Stimulated activated CD4-positive, alpha-beta T cell treated with anti-CD3 and anti-CD28 coated beads, Interleukin-1b, Interleukin-23, amount 100 ng/mL, for 1 hour (primary cell): ENCODE data around the gene CRYBA2.

Experiments
- DNase-seq, 2 donors: peaks; one replicate each; pipeline ENCODE4 v3.0.0-alpha.2; 2020; ENCODE audit warnings: low read depth in 2 of 2

Gene CRYBA2

DNA sequence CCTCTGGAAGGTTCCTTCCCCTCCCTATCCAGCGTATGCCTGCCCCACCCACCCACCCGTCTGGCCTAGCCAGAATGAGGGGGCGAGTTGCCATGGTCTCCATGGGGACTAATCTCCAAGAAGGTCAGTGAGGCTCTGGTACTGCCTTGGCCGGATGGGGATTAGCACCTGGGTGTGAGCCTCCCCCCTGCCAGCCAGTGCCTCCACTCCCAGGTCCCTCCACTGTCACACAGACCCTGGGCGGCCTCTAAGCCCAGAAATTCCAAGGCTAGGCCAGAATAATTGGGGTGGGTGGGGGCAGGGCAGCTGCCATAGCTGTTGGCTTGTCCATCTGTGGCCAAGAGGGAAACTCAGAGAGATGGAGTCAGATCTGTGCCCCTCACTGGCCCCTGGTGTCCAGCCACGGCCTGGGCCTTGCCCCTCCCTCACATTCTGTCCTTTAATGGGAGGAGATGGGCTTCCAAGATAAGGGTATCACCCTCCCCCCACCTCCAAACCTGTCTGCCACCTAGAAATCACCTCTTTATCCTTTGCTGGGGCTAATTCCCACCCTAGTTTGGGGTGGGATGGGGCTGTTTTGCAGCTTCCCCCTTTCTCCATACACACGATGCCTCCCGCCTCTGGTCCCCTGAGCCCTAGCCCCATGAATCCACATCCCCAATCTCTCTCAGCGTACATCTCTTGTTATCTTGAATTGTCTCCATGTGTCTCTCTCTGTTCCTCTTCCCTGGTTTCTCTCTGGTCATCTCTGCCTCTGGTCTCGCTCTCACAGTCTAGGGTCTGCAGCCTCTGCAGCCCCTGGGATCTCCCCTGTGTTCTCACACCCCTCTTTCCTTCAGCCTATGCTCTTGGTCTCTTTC is 6.0 kb upstream of the CRYBA2 start:
- DNase-seq = no peak

DNA sequence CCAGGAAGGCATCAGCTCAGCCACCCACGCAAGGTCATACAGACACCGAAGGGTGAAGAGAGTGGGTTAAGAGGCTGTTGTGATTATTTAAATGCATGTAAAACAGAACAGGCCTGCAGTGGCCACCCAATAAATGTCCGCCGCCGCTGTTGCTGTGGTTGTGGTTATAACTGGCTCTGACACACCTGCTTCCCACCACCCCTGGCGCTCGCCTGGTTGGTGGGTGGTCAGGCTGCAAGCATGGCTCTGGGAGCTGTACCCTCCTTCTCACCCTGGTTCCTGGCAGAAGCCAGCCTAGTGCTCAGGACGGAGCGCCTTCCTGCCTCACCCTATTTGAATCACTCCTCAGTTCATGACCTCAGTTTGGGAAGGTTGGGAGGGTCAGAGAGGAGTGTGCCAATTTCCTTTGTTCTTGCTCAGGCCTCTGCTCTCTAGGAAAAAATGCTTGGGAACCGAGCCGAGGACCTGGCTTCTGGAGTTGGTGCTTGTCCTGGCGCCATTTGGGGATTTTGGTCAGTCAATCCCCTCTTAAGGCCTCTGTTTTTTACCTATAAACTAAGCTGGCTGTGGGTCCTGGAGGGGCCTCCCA is 5.3 kb upstream of the CRYBA2 start:
- DNase-seq = no peak

DNA sequence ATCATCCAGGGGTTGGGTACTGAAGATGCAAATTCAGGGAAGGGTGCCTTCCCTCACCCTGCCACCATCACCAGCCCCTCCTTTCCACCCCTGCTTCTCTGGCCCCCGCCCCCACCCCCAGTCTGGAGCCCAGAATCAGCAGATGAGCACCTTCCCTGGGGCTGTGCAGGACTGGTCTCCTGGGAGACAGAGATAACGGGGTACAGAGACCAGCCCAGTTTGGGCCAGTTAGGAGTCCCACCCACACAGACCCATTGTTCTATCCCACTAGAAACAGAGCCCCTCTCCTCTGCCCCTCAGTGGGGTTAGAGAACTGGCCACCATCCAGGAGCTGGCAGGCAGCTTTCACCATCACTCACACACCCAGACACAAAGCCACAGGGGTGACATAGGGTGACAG is 4.5 kb upstream of the CRYBA2 start:
- DNase-seq = no peak

DNA sequence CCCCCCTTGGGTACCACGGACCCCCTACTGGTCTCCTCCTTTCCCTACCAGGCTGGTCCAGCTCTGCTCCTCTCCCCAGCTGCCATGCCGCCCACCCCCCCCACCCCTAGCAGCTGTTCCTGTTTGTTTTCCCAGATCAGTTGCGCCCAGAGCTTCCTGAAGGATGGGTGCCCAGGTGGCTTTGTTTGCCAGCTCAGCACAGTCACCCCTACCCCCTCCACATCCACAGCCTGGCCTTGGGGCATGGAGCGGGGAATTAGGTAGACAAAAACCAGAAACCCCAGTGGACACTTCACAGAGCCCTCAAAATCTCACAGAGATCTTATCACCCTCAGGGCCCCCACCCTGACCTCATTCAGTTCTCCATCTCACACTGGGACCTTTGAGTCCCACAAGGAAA is 3.7 kb upstream of the CRYBA2 start:
- no peak for DNase-seq

DNA sequence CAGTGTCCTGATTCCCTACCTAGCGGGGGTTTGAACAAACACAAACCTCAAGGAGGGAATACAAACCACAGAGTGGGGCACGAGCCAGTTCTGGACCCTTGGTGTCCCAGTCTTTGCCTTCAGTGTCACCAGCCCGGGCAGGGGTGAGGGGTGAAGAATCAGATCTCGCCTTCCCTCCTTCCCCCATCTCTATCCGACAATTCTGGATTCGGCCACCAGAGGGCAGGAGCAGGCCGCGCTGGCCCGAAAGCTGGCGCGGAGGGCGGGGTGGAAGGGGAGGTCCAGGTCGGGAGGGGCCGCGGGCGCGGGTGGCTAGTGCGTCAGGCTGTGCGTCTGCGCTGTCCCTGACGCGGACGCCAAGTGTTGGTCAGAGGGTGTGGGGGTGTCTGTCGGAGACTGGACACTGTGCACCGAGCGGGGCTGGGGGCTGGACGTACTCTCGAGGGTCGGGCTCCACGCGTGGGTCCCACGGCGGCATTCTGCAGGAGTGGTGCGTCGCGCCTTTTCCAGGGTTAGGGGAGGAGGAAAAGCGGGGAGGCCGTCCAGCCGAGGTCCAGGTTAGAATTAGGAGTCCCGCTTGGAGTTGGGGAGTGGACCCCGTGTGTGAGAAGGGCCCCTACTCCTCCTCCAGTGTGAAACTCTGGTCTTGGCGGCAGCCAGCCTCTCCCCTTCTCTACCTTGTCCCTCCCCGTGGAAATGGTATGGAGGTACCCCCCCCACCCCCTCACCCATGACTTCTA is 2.9 kb upstream of the CRYBA2 start:
- DNase-seq = peak; percentile 39 to 76

DNA sequence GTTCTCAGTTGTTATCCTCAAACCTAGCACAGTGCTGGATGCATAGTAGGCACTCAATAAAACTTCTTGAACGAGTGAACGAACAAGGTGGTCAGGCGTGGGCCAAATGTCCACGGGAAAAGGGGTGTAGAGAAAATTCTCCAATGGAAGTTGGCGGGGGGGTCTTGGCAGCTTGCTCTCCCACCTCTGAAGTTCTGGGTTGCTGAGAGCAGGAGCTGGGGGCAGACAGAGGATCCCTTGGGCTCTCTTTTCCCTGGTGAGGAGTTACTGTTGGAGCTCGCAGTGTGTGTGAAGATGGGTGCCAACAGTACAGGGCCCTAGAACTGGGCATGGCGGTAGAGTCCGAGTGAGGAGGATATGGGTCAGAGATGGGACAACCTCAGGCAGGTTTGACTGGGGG is 2.3 kb upstream of the CRYBA2 start:
- DNase-seq = no peak

DNA sequence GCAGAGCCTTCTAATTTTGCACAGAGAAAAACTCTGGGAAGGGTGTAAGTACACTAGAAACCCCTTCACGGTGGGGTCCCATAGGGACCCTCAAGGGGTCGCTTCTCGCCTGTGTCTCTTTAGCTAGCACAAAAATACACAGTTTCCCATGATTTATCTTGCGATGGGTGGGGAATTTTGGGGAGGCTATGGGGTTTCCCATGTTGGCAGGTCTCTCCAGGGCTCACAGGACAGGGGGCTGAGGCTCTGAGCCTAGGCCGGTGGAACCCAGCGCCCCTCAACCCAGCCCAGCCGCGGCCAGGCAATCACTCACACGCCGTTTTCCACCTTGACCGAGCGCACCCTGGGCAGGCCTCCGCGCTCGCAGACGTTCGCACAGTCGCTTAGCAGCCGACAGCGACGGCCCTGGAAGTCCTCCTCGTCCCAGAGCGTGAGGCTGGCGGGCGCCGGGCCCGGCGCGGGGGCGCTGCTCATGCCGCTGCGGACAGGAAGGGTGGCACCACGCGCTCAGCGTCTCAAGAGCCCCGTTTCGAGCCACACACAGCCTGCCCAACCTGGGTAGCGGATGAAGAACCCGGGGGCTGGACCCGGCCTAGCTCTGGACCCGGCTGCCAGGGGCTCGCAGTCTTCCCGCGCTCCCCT is 398 bp downstream of the CRYBA2 start:
- DNase-seq = no peak

DNA sequence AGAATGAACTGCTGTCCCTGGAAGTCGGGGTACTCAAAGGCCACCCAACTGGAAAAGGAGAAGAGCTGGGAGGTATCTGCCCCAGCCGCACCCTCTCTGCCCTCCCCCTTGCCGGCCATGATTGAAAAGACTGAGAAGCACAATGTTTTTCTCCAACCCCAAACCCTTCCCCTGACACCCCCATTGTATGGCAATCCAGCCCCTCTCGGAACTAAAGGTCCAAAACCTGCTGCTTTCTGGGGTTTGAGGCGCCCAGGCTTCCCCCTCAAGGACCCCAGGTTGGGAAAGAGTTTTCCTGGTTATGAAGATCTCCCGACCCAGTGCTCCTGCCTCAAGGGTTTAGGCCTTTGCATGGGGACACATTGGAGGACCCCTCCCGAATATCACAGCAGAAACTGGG is 1.0 kb downstream of the CRYBA2 start:
- no peak for DNase-seq

DNA sequence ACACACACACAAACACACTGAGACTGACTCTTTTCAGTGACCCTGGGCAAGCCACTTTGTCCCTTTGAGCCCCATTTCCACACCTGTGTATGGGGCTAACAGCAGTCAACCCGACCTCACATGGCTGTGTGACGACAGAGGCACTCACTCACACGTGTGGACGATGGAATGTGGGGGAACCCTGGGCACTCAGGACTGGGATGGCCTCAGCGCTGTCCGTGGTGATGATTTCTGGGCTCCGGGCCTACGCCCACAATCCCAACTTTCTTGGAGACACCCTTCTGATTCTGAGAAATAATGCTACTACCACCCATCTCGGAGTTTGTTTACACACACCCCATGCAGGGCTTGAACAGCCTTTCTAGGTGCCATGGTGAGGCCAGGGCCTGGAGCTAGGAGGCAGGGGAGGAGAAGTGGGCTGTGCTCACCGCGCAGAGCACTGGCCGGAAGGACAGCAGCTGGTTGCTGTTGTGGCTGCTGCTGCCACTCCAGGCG is 1.5 kb downstream of the CRYBA2 start:
- DNase-seq = no peak

DNA sequence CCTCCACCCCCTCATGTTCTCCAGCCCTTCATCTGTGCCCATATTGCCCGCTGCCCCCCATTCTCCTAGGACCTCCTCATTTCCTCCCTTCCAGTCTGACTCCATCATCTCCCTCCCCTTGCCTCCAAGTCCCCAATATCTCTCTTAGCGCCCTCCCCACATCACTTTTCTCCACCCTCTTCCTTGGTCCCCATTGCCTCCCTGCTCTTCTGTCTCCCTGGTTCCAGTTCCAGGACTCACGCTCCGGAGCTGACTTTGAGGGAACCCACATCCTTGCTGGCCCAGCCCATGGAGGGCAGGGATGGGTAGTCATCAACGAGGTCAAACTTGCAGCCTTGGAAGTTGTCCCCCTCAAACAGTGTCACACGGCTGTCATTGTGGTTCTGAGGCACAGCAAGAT is 2.6 kb downstream of the CRYBA2 start:
- DNase-seq = no peak

DNA sequence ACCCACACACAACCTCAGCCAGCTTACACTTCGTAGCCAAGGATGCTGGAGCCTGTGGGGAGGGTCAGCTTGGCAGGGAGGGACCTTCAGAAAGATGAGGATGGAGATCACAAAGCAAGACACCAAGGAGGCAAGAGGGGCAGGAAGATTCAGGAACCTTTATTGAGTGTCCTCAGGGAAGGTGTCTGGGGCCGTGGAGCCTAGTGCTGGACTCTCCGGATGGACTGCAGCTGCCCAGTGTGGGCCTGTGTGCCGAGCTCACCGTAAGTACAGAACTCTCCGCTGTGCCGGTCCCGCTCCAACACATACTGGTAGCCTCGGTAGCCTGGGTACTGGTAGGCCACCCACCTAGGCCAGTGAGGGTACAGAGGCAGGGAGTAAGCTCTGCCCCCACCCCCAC is 3.2 kb downstream of the CRYBA2 start:
- DNase-seq = no peak

DNA sequence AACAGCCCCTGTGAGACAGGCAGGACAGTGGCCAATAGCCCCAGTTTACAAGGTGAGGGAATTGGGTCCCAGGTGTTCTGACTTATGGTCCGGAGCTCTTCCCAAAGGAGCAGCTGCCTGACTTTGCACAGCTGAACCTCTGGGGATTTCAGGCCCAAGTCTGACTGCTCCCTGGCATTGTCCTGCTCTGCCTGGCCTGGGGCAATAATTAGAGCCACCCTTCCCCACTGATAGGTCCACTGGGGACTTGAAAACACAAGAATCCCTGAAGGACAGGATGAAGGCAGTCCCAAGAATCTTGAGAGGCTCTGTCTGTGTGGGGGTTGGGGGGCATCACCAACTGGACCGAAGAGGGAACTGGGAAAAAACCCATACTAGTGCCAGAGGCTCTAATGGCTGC is 4.6 kb downstream of the CRYBA2 start:
- DNase-seq = no peak

DNA sequence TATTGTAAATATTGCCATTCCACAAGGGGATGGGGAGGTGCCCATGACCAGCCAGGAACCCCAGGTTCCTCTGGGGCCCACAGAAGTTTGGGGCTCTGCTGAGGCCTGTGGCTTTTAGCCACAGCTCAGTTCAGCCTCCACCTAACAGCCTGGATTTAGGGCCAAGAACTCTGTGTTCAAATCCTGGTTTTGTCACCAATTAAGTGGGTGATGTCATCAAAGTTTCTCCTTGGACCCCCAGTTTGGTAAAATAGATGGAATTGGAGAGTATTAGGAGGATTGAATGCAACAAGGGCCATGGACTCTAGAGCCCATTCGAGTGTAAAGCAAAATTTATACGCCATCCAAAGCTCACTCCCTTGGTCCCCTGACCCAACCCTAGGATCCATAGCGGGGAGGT is 5.1 kb downstream of the CRYBA2 start:
- DNase-seq = no peak

DNA sequence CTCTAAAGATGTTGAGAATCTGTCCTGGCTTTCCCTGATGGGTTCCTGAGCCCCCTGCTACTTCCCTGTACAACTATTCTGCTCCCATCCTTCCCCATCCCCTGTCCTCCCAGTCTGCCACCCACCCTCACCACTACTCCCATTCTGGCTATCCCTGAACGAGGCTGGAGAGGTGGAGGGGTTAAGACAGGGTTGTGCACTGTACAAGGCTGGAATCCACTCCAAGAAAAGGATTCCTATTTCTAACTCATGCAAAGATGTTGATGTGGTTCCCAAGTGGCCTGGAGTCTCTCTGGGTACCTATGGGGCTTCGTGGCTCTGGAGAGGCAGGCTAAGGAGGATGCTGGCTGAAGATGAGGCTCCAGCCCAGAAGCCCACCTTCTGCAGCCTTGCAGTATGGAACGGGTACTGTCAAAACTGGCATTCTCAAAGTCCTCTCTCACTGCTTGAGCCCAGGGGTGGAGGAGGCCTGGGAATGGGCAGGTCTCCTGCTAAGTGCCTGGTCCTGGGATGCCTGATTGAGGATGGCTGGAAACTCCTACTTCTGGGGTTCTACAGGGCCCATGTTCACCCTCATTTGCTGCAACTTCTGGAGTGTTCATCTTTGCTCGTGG is 7.0 kb downstream of the CRYBA2 start:
- DNase-seq = no peak

DNA sequence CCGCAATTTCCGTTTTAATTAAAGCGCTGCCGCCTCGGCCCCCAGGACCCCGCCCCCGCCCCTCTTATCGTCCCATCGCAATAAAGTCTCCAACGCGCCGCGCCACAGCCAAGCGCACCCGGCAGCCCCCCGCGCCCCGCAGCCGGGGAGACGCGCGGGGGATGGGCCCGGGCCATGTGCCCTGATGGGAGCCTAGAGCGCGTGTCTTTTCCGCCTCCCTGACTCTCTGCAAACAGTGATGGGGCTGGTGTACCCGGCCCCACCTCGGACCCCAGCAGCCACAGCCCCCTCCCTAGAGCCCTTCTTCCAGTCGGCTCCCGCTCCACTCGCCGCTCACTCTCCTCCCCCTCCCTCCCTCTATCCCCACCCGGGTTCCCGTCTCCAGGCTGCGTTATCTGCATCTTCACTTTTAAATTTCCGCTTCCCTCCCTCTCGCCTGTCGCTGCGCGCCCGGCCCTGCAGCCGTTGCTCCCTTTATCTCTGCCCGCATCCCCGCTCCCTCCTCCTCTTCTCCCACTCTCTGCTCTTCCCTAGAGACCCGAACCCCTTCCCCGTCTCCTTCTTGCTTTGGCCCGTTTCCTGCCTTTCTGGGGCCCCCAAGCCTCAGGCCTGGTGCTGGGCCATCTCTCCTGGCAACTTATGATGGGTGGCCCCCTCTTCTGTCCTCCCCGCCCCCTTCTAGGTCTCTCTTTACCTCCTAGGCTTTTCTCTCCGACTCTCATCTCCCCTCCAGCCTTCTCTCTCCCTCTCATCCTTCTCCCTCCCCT is 7.7 kb downstream of the CRYBA2 start:
- DNase-seq = no peak

DNA sequence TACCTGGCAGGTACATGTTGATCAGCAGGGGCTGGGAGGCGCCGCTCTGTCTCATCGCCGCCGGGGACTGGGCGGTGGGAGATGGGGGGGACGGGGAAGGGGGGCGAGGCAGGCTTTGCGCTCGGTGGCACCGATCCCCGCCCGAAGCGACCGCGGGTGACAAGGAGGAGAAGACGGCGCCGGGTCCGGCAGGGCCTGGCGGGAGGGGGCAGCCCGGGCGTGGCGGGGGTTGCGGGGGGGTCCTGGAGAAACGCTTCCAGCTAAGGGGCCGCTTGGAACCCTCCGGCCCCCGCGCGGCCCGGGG is 8.2 kb downstream of the CRYBA2 start, which contains the start of gene FEV:
FEV (minus strand) TSS at position 164 of the 304 bp plus-strand sequence; CDS start at position 55, 109 bp downstream.
- DNase-seq = no peak

DNA sequence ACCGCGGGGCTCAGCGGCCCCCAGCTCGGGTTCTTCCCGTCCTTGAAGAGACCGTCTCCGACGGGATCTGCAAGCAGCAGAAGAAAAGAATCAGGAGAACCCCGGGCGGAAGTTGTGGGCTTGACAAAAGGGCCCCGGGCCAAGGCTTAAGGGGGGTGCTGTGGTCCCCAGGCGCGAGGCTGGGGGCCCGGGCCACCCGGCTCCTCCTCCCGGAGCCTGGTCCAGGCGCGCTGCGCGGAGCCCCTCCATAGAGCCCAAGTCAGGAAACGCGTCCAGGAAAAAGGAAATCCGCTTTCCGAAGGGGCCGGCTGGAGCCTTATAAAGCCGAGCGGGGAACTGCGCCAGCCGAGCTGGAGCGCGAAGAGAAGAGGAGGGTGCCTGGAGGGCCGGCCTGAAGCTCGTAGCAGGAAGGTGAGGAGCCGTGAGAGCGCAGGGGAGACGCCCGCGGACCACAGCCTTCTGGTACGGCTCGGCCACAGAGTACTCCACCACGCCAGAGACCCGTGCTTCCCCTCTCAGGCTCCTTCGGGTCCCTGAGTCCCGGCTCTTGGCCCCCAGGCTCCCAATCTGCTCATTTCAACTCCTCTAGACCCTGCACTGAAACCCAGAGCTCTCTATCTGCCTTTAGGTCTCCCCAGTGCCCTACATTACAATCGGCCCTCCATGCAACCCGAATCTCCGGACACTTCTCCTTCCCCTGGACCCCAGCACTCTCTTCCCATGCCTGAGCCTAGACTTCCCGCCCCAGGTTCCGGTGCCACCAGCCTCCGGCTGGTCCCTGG is 8.8 kb downstream of the CRYBA2 start:
- DNase-seq = no peak

DNA sequence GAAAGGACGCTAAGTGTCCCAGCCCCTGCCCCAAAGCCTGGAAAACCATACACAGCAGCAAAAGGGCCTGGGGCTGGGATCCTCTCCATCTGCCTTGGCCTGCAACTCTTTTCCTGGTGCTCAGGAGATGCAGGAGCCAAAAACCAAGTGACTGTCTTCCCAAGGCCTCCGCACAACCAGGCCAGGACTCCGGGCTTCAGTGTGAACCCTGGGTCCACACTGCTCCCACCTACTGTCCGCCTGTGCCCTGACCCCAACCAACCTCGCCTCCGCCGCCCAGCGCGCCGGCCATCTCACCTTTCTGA is 9.3 kb downstream of the CRYBA2 start:
- DNase-seq = no peak

DNA sequence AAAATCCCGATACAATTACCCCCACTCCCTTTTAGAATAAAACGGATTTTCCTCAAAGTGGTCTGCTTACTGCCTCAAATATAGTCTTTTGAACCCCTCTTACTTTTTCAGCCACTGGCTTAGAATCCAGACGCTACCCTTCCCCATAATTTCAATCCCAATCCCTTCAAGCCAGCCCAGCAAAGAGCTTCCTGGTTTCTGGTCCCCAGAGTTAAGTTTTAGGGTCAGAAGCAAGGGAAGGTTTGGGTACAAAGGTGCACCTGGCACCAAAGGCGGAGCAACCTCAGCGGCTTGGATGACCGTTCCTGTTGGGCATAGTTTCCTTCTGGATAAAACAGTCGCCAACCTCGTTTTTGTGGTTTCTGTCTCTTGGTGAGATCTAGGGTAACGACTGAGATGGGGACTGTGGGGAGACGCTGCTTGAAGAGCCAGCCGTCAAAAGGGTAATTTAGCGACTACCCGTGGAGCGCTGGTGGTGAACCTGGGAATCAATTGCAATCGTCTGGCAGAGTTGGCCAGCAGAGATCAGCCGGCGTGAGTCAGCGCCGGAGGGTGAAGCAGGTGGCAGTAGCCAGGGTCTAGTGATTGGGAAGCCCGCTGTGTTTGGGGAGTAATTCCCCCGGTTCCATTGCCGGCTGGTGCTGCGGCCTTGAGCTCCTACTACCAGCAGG is 9.8 kb downstream of the CRYBA2 start:
- no peak for DNase-seq
